HG03342 (cell line): ENCODE measurements around the gene MX1.

Experiments used
- ATAC-seq: cut with Tn5 transposase; IDR thresholded peaks from one replicate; pipeline ENCODE4 v1.9.1; 2021; ENCODE audit warnings: mild to moderate bottlenecking, moderate library complexity; ENCODE audit not compliant: unreplicated experiment

Gene MX1

DNA sequence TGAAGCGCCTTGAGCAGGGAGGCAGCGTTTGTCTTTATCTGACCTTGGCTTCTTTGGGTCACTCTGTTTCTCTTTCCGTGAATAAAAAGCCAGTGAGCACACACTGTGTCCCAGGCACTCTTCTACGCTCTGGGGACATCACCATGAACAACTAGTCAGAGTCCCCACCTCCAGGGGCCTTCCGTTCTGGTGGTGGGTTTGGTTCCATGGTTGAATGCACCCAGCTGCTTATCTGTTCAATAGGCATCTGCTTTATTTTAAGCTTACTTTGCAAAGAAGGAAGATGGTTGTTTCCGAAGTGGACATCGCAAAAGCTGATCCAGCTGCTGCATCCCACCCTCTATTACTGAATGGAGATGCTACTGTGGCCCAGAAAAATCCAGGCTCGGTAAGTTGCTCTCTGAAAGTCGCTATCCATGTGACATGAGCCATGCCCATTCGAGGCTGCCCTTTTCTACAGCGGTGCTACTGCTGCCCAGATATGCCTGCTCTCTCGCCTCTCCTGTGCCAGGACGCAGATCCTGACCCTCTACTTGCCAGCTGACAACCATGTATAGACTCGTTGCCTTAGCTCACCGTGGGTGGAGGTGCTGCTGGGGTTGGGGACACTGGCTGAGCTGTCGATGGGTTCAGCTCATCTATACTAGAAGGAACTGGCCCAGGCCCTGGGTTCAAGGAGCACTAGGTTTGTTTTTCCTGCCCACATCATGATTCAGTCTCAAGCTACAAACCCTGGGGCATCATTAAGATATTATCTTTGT is 5.9 kb downstream of the MX1 start:
- ATAC-seq: peak; percentile 52

GRCh38 chr21:41432562-41433460 is 6.8 kb downstream of the MX1 start:
- no peak for ATAC-seq

- ATAC-seq: no peak
These were observed 7.5 kb downstream of the MX1 start for GRCh38 chr21:41433566-41433965.

- ATAC-seq: no peak
These were observed 9.7 kb downstream of the MX1 start for GRCh38 chr21:41435706-41436105.

DNA sequence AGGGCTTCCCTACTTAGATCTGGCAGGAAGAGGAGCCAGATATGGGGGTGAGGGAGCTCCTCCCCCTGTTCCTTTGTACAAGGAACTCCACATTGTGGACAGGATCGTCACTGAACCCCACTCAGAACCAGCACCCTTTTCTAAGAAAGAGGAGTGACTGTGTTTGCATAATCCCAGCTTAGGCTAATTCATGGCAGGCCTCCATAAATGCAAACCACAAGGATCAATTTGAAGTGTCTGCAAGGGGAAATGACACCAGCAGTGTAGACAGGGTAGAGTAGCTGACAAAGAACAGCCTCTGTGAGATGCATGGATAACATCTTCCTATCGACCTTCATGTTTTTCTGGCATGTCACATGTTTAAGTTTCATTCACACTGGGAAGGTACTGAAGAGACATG is 11.7 kb downstream of the MX1 start:
- no peak for ATAC-seq

- no peak for ATAC-seq
These were observed 12.5 kb downstream of the MX1 start for GRCh38 chr21:41438425-41439113.

DNA sequence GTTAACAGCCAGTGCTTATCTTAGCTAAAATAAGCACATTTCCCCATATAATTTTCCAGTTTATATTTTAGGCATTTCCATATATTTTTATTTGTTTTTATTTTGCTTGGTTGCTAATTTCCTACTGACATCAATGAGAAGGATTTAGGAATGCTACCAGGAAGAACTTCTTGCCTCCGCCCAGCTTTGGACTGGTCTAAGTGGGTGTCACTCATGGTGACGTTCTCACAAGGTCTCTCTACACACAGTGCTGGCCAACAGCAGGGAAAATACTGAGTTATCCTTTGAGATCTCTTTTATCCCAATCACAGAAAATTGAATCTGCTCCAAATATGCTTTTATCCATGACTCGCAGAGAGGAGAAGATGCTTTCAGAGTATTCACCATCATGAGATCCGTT is 13.2 kb downstream of the MX1 start:
- no peak for ATAC-seq

GRCh38 chr21:41441546-41441945 is 15.5 kb downstream of the MX1 start:
- no peak for ATAC-seq

DNA sequence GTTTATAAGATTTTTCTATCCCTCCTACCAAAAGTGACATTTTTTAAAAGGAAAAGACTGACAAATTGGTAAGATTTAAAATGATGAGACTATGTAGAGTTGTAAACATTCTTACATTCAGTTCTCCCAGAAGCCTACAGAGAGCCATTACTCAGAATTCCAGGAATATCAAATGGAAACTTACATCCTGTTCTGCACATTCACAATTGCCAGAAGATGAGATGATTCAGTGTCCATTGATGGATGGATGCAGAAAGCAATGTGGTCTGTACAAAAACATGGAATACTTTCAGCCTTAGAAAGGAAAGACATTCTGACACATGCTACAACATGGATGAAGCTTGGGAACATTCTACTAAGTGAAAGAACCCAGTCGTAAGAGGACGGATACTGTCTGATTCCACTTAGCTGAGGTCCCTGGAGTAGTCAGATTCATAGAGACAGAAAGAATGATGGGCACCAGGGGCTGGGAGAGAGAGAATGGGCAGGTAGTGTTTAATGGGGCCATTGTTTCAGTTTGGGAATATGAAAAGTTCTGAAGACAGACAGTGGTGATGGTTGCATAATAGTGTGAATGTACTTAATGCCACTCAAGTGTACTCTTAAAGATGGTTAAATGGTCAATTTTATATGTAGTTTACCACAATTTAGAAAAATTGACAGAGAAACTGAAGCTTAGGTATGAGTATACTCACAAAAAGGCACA is 16.6 kb downstream of the MX1 start:
- no peak for ATAC-seq

DNA sequence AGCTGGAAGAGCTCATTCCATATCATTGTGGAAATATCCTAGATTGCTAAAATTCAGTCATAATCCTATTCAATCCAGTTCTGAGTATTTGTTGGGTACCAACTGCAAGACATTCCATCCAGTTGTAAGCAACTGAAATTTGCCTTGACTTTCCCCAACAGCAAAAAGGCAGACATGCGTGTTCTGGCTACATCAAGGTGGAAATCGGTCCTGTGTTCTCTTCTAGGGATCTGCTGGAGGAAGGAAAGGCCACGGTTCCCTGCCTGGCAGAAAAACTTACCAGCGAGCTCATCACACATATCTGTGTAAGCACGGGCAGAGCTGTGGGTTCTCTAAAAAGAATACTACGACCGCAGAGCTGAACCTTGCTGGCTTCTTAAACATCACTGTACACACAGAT is 17.5 kb downstream of the MX1 start:
- no peak for ATAC-seq

GRCh38 chr21:41444703-41445464 is 18.8 kb downstream of the MX1 start:
- no peak for ATAC-seq

GRCh38 chr21:41445465-41445862 is 19.4 kb downstream of the MX1 start:
- ATAC-seq: no peak

DNA sequence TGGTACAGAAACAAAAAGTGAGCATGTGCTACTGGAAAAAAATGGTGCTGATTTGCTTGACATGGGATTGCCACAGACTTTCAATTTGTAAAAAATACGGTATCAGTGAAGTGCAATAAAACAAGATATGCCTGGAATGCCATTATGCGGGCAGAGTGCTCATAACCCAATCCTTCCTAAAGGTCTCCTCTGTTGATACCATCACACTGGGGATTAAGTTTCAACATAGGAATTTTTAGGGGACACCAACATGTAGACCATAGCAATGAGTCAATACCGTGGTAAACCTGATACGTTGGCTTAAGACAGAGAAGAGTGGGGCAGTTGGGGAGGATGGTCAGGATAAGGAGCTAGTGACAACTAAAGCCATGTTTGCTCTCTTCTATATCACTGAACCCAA is 20.5 kb downstream of the MX1 start:
- no peak for ATAC-seq

DNA sequence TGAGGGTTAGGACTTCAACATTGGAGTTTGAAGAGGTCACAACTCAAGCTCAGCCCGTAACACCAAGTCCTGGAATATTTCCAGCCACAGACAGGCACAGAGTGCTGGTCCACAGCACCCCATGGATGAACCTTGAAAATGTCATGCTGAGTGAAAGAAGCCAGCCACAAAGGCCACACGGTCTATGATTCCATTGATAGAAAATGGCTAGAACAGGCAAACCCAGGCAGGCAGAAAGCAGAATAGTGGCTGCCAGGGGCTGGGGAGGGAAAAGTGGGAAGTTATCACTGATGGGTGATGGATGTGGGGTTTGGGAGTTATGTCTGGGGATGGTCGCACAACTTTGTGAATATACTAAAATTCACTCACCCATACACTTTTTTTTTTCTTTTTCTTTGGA is 21.3 kb downstream of the MX1 start:
- ATAC-seq: no peak

- no peak for ATAC-seq
These were observed 23.6 kb downstream of the MX1 start for GRCh38 chr21:41449613-41450012.

GRCh38 chr21:41451753-41452676 is 26.0 kb downstream of the MX1 start:
- ATAC-seq: no peak

GRCh38 chr21:41453198-41453597 is 27.2 kb downstream of the MX1 start:
- no peak for ATAC-seq

DNA sequence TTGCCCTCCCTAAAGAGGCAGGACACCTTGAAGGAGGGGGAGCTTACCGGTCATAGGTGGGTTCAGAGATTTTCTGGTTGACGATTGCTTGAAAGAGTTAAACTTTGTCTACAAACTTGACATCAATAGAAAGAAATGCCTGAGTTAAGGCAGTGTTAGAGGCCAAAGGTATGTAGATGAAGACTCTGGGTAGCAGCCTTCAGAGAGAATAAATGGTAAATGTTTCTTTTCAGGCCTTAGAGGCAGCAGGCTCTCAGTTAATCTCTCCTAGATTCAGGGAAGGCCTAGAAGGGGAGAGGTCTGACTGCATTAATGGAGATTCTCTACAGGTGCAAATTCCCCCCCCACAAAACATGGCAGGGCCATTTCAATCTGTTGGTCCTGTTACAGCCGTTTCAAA is 27.7 kb downstream of the MX1 start:
- no peak for ATAC-seq

DNA sequence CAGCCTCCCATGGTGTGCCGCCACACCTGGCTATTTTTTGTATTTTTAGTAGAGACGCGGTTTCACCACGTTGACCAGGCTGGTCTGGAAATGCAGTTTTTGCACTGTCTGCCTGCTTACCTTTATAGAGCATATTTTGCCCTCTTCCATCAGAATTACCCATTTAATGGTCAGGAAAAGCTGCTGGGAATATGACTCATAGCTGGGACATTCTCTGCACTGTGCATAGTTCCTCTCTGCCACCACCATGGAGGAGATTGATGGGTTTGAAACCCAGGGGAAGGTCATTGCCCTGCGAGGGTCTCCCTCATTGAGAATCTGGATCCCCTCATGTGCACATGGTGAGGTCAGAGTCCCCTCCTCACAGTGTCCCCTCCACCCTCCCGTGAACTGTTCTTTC is 32.1 kb downstream of the MX1 start:
- ATAC-seq: no peak
